NK-92 (cell line): ENCODE results near the gene TRAPPC8.
"Not testable (repeated sequence)": the region's sequence is repeated elsewhere in the genome, so short reads cannot be mapped to it uniquely, and the experiment has no call there.

Experiments
- DNase-seq: peaks from one replicate; lab custom pipeline; 2025; ENCODE audit not compliant: unreplicated experiment; lab: John Stamatoyannopoulos, UW

The TRAPPC8 gene

GRCh38 chr18:31877900-31878299, 65.0 kb downstream of the TRAPPC8 start:
- no peak for DNase-seq

- DNase-seq: no peak
Measured at GRCh38 chr18:31876707-31877106, 66.2 kb downstream of the TRAPPC8 start.

- no peak for DNase-seq
Measured at GRCh38 chr18:31875301-31875700, 67.6 kb downstream of the TRAPPC8 start.

GRCh38 chr18:31863103-31863502, 79.8 kb downstream of the TRAPPC8 start:
- DNase-seq: no peak

DNA sequence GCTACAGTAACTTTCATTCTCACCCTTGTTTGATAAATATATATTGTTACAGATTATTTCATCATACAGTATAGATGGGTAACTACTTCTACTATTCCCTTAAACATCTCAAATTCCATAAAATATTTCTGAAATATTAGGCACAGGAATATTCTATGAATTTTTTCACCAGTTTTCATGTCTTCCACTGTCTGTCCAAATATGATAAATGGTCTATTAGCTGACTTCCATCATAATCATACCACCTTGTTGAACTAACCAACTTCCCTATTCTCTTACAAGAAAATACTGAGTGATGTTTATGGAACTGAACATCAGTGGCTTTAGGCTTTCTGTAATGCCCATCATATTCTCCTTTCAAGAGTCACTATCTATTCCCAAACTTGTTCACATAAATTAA, 82.4 kb downstream of the TRAPPC8 start:
- no peak for DNase-seq

- no peak for DNase-seq
Measured at GRCh38 chr18:31857526-31858106, 85.3 kb downstream of the TRAPPC8 start.

DNA sequence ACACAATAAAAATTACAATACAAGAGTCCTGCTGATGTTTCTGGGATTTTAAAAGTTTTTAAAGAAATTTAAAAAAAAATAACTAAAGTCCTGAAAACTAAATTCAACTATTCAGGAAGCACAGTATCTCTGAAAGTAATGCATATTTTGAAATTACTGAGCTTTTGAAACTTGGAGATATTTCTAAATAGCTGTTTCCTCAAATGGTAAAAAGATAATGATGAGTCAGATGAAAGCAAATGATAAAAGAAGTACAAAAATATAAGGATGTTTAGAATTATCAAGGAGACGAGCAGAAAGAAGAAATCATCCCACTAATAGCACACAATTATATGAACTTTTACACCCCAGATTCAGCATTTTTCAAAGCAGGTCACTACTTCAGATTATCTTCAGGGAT, 92.1 kb downstream of the TRAPPC8 start:
- DNase-seq: no peak

DNA sequence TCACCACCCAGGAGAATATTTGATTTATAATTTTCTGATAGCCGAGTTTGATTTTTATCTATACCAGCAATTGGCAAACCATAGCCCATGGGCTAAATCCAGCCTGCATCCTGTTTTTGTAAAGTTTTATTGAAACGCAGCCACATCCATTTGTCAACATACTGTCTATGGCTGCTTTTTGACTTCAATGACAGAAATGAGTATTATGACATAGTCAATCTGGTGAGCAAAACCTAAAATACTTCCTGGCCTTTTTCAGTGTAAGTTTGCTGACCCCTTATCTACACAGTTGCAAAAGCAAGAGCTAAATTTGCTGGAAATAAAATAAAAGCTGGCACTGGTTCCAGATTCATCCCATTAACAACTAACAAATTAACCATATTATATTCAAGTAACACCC, 102.4 kb downstream of the TRAPPC8 start:
- DNase-seq: no peak

DNA sequence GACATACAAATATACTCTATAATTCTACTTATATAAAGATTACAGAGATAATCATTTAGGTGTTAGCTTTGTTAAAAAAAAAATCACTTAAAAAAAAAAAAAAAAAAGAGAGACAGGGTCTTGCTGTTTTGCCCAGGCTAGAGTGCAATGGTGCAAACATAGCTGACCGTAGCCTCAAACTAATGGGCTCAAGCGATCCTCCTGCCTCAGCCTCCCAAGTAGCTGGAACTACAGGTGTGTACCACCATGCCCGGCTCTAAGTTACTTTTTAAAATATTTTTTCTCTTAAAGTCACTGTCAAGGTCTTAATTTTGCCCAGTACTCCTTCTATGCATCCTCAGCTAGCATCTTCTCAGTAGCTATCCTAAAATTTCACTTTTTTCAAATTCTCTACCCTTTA, 105.0 kb downstream of the TRAPPC8 start:
- DNase-seq: no peak

GRCh38 chr18:31835528-31836133, 107.3 kb downstream of the TRAPPC8 start:
- no peak for DNase-seq

GRCh38 chr18:31831903-31832302, 111.0 kb downstream of the TRAPPC8 start:
- DNase-seq: no peak

DNA sequence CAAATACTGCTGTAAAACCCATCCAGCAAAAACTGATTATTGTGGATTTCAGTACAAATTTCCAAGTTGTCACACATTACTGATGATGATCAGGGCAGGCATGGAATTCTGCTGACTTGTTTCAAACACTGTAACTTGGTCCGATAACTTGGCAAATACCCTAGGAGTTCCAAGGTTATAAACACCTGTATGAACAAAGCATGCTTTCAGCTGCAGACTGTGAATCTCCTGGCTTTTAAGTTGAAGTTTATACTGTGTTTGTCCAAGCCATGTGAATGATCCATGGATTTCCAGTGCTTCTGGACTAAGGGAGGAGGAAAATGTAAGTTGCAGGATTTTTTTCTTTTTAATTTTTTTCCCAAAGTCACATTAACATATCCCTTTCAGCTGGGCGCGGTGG, 112.2 kb downstream of the TRAPPC8 start:
- no peak for DNase-seq

- no peak for DNase-seq
Measured at GRCh38 chr18:31828613-31829012, 114.3 kb downstream of the TRAPPC8 start.

DNA sequence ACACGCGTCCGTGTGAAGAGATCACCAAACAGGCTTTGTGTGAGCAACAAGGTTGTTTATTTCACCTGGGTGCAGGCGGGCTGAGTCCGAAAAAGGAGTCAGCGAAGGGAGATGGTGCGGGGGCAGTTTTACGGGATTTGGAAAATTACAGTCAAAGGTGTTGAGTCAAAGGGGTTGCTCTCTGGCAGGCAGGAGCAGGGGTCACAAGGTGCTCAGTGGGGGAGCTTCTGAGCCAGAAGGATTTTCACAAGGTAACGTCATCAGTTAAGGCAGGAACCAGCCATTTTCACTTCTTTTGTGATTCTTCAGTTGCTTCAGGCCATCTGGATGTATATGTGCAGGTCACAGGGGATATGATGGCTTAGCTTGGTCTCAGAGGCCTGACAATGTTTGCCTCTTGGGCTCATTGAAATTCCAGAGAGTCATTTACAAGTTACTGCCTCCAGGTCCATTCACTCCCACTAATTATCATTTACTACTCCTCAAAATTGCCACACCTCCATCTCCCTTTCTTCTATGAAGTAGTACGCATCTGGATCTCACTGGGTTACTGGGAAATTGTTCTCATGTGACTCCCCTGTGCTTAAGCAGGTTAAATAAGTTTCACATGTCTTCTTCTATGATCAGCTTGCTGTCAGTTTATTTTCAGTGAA, 116.1 kb downstream of the TRAPPC8 start:
- DNase-seq: not testable (repeated sequence)

DNA sequence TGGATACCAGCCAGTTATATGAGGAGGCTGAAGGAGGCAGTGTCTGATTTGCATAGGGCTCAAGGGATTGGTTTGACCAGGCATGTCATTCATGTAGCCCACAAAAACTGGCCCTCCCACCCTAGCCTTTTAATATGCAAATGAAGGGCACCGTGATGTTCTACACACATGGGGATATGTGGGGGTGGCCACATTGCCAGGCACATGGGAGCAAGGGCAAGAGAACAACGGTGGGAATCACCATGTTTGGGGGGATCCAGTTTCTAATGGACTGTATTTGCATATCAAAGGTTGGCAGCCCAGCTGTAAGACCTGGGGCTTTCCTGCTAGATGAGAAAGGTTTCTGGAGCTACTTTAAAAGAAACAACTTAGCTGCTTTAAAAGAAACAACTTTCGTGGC, 117.2 kb downstream of the TRAPPC8 start:
- no peak for DNase-seq

DNA sequence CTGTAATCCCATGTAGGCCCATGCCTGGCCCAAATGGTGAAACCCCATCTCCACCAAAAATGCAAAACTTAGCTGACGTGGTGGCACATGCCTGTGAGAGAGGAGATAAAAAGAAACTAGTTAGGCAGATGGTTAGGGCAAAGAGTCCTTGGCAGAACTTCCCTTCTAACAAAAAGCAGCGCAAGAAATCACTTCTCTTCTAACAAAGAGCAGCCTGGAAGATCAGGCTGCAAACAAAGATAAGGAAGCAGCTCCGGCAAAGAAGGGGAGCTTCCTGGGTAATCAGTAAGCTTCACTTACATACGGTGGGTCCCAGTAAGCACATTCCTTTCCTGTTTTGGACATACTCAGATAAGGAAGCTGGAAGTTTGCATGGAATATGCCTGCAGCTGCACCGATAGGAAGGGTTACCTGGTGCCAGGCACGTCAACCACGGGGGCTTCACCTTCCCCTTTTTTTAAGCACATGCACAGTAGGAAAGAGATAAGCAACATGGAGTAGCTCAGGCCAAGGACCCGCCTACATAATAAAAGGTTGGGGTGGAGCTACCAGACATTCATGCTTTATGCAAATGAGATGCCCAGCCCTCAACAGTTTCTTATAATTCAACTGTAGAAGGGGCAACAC, 121.3 kb downstream of the TRAPPC8 start:
- DNase-seq: no peak

DNA sequence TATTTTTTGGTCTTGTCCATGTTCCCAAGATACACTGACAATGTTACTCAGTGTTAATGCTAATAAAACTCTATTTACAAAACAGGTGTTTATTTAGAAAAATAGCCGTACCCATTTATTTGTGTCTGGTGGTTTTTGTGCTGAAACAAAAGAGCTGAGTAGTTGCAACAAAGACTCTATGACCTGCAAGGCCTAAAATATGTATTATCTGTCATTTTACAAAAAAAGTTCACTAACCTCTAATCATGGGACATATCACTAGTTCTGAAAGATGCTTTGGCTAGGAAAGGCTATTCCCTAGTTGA, 123.1 kb downstream of the TRAPPC8 start:
- no peak for DNase-seq

- no peak for DNase-seq
Measured at GRCh38 chr18:31819106-31819924, 123.6 kb downstream of the TRAPPC8 start.

DNA sequence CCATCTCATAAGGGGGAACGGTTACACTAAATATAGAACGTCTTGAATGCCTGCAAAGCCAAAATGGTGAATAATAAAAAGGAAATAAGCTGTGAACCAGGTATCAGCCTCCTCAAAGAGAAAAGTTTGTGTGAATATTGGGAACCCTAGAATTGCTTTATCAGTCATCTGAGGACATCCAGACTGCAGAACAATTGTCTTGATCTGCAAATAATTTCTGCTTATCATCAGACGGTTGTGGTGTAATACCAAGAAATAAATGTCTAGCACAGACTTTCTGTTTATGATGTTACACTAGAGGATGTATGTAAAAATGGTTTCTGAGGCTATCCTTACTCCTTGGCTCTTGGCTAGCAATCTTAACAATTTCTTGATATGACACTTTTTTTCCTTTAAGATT, 128.8 kb downstream of the TRAPPC8 start:
- DNase-seq: no peak

DNA sequence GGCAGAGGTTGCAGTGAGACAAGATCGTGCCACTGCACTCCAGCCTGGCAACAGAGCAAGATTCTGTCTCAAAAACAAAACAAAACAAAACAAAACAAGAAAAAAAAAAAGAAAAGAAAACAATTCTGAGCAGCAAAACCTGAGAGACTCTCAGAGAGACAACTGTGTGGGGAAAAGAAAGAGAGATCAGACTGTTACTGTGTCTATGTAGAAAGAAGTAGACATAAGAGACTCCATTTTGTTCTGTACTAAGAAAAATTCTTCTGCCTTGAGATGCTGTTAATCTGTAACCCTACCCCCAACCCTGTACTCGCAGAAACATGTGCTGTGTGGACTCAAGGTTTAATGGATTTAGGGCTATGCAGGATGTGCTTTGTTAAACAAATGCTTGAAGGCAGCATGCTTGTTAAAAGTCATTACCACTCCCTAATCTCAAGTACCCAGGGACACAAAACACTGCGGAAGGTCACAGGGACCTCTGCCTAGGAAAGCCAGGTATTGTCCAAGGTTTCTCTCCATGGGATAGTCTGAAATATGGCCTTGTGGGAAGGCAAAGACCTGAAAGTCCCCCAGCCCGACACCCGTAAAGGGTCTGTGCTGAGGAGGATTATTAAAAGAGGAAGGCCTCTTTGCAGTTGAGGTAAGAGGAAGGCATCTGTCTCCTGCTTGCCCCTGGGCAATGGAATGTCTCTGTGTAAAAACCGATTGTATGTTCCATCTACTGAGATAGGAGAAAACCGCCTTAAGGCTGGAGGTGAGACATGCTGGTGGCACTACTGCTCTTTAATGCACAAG, 132.4 kb downstream of the TRAPPC8 start:
- not testable (repeated sequence) for DNase-seq

DNA sequence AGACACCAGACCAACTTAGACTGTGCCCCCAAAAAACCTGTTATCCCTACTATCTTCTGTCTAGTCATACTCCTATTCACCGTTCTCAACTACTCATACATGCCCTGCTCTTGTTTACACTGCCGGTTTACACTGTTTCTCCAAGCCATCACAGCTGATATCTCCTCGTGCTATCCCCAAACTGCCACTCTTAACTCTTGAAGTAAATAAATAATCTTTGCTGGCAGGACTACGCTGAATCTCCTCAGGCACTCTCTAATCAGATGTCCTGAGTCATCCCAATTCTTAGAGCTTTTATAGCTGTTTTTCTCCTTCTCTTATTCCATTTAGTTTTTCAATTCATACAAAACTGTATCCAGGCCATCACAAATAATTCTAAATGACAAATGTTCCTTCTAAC, 133.9 kb downstream of the TRAPPC8 start:
- not testable (repeated sequence) for DNase-seq
